ENCODE measurements around the gene SP3. TPM values are rescaled to one million over a fixed set of nuclear protein-coding genes. Genes with fewer than 3 reads are reported as not detected.

SP3 gene
- total and polyA plus RNA-seq, 2 of the 8 experiments (the other 6 are each of a cell fraction or from before 2014, with no cell fraction given) = 31.0 to 92.1 TPM

DNA sequence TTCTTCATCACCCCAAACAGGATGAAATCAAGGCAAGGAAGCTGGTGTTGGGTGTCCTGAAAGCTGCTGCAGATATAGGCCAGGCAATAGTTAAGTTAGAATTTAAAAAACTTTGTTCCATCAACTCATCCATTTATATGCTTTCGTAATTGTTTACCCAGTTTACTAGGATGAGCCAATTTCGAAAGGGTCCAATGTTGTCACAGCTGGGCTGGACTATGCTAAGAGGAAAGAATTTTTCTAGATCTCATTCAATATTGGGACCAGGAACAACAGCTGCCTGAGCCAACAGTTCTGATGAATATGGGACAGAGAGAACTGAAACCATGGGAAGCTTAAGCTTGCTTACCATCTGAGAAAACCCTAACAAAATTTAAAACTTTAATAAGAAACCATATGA, 21.6 kb upstream of the SP3 start:
- Histone ChIP-seq H3K56ac (replicated peaks; ENCODE audit: insufficient read length, low read depth, low read length) (no peak overlapping the region), H3K14ac (ENCODE audit: insufficient read length) (no peak overlapping the region), H3K18ac (ENCODE audit: extremely low read depth, low read length) (no peak overlapping the region), H3K4me1 (replicated peaks in 1 of 4; ENCODE audit: control insufficient read depth in 3 of 4, insufficient read depth in 4 of 4, low read length in 3 of 4) (no peaks in the 10 kb centered on the region; a peak in 1 of 7 replicates), H3K9me3 (ENCODE audit: insufficient read depth in 2 of 2, low read depth in 1 of 2, low read length in 1 of 2) (no peaks in the 10 kb centered on the region), H2AFZ (ENCODE audit: low read length) (no peak overlapping the region), H4K5ac (ENCODE audit: insufficient read length, low read depth, low read length) (no peak overlapping the region), H4K91ac (replicated peaks; ENCODE audit: insufficient read length, low read length) (no peak overlapping the region), H3K27ac (ENCODE audit: low read depth, low read length) (no peak overlapping the region), H4K20me1 (replicated peaks in 1 of 2; ENCODE audit: control insufficient read depth in 1 of 2, insufficient read depth in 2 of 2, low read length in 2 of 2) (no peaks in the 10 kb centered on the region), H2BK20ac (ENCODE audit: low read length) (no peak overlapping the region), H2AK5ac (ENCODE audit: low read depth, low read length) (no peak overlapping the region), H2BK15ac (ENCODE audit: low read length) (no peak overlapping the region), H3K23ac (ENCODE audit: insufficient read length) (no peak overlapping the region), H2BK12ac (ENCODE audit: low read depth, low read length) (no peak overlapping the region), H2BK120ac (replicated peaks; ENCODE audit: low read depth, low read length) (no peak overlapping the region), H3K4me2 (ENCODE audit: insufficient read depth in 1 of 2, low read depth in 2 of 2, low read length in 2 of 2) (no peak overlapping the region), H3K23me2 (ENCODE audit: low read depth, low read length) (no peaks in the 10 kb centered on the region), H4K8ac (ENCODE audit: extremely low read depth, insufficient read depth, low read length) (no peak overlapping the region), H3K9ac (replicated peaks in 1 of 4; ENCODE audit: extremely low read depth in 1 of 4, low read depth in 3 of 4, low read length in 3 of 4) (no peak overlapping the region), H3K4me3 (ENCODE audit: extremely low read depth in 1 of 4, insufficient read depth in 2 of 4, low read depth in 3 of 4, low read length in 4 of 4) (no peak overlapping the region), H3K79me1 (ENCODE audit: low read depth, low read length) (no peaks in the 10 kb centered on the region), H3K36me3 (ENCODE audit: control insufficient read depth in 2 of 4, insufficient read depth in 4 of 4, low read length in 3 of 4) (no peaks in the 10 kb centered on the region), H3K4ac (replicated peaks; ENCODE audit: insufficient read length, low read depth, low read length) (no peak overlapping the region), H3K79me2 (ENCODE audit: control insufficient read depth in 1 of 2, insufficient read depth in 2 of 2, low read length in 2 of 2) (no peaks in the 10 kb centered on the region), H2BK5ac (ENCODE audit: low read depth, low read length) (no peak overlapping the region), H3K27me3 (replicated peaks in 1 of 4; ENCODE audit: control insufficient read depth in 3 of 4, extremely low read depth in 1 of 4, insufficient read depth in 3 of 4, low read length in 3 of 4) (no peaks in the 10 kb centered on the region; a peak in 1 of 7 replicates)
- WGBS, 2 experiments (ENCODE audit: extremely low coverage in 1 of 2, insufficient coverage in 1 of 2, insufficient read length in 1 of 2, insufficient replicate concordance in 2 of 2, low coverage in 1 of 2, low lambda C conversion rate in 2 of 2, missing lambda C conversion rate in 1 of 2) = 85% methylated on average over 2 of the region's 2 CpGs; no CpG with 5 or more reads in 1 of the 2 experiments
- FAIRE-seq = no peak
- POLR2A ChIA-PET (ENCODE audit: partially characterized antibody) = no interaction called here
- CTCF ChIA-PET (ENCODE audit: partially characterized antibody) = interaction anchor here (0.5 to 3.1 kb wide), 6 partner anchors 9 to 1029 kb away, joined by 3 to 12 read pairs (median 4); no protein-coding TSS in a partner anchor
- no peak for TF ChIP-seq RAD21 (IDR thresholded peaks at IDR 0.05 in 1 of 2, conservative IDR thresholded peaks at IDR 0.05 in 1 of 2; ENCODE audit: low read depth in 2 of 2, low read length in 2 of 2)
- no peak for TF ChIP-seq SP2 (IDR thresholded peaks at IDR 0.05; ENCODE audit: low read length)
- TF ChIP-seq PHF8 (conservative IDR thresholded peaks at IDR 0.05; ENCODE audit: low read depth, low read length) = no peak
- TF ChIP-seq ZNF274 (IDR thresholded peaks at IDR 0.05; ENCODE audit: borderline replicate concordance, extremely low read depth, low read length) = no peak
- TF ChIP-seq KDM5A (IDR thresholded peaks at IDR 0.05; ENCODE audit: low read length) = no peak
- DNase-seq (ENCODE audit: low read depth in 1 of 2, low spot score in 2 of 2) = no peak

Data from H1 (cell line).